ENCODE data around the gene LRRC1. TPM values are rescaled to one million over a fixed set of nuclear protein-coding genes. Genes with fewer than 3 reads are reported as not detected.

LRRC1 gene
- total and polyA plus RNA-seq, 2 donors (not counting 1 experiment from before 2014, with no cell fraction given) = 3.4 to 8.9 TPM

DNA sequence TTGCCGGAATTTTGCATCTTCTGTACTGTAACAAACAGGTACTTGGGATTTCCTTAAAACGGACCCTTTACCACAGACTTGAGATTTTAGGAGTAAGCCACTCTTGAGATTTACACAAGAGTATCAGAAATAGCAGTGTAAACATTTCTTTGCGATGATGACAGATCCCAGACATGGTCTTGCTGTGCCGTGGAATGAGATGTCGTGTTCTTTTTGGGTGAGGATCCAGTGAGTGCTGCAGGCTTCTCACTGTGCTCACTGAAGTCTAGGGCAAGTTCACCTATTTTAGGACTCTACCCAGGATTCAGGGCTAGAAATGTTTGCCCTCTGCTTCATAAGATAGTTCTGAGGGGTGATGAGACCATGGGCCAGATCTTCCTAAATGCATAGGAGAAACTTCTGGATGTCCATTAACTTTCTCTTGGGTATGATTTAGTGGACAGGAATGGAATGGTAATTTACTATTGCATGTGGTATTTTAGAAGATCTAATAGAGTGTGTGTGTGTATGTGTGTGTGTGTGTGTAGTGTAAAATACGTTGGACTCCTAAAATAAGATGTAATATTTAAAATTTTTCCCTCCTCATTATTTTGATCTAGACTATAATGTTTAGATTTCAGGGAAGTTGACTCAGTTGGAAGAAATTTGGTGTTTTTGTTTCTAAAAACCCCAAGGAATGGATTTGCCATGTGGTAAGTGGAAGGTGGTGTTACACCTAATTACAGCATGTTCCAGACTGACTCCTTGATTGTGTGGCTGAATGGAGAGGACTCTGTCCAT lies 8.5 kb downstream of the LRRC1 start:
- Histone ChIP-seq H3K4me1 (ENCODE audit: control insufficient read depth in 2 of 2, insufficient read depth in 2 of 2, low read length in 2 of 2) (peaks cover 4 to 5% of the 10 kb centered on the region in 2 donors), H3K27me3 (replicated peaks in 1 of 4; ENCODE audit: control extremely low read depth in 1 of 4, control insufficient read depth in 3 of 4, insufficient read depth in 4 of 4, low read length in 3 of 4) (no peaks in the 10 kb centered on the region), H3K79me2 (ENCODE audit: control insufficient read depth, insufficient read depth, low read length) (peaks cover 21% of the 10 kb centered on the region), H4K20me1 (ENCODE audit: control insufficient read depth, insufficient read depth, low read length, poor library complexity, severe bottlenecking) (no peaks in the 10 kb centered on the region), H3K36me3 (replicated peaks in 1 of 2; ENCODE audit: control extremely low read depth in 1 of 2, control insufficient read depth in 1 of 2, extremely low read depth in 1 of 2, insufficient read depth in 2 of 2, low read length in 1 of 2) (no peaks in the 10 kb centered on the region), H3K4me2 (replicated peaks; ENCODE audit: low read depth, low read length, poor library complexity, severe bottlenecking) (no peak overlapping the region), H2AFZ (ENCODE audit: insufficient read depth, low read depth, low read length, poor library complexity, severe bottlenecking) (no peak overlapping the region), H3K27ac (ENCODE audit: low read length in 2 of 2) (no peak overlapping the region), H3K9ac (ENCODE audit: low read length) (no peak overlapping the region), H3K4me3 (ENCODE audit: control extremely low read depth in 1 of 5, extremely low read depth in 1 of 5, insufficient read depth in 1 of 5, low read depth in 2 of 5, low read length in 4 of 5) (no peak overlapping the region), H3K9me3 (ENCODE audit: control extremely low read depth in 1 of 3, control insufficient read depth in 2 of 3, insufficient read depth in 1 of 3, low read length in 2 of 3) (no peaks in the 10 kb centered on the region)
- intact Hi-C loops (cut with micrococcal nuclease) = no loop called here
- POLR2A ChIA-PET = no interaction called here
- CTCF ChIA-PET = no interaction called here
- H3K4me3 Mint-ChIP-seq = no peak overlapping the region
- no peaks in the 10 kb centered on the region for H3K27me3 Mint-ChIP-seq
- no peak for TF ChIP-seq EZH2 (IDR thresholded peaks at IDR 0.05; ENCODE audit: borderline replicate concordance, insufficient read depth, low read depth, low read length, poor library complexity, severe bottlenecking)
- TF ChIP-seq, protein P1, sequence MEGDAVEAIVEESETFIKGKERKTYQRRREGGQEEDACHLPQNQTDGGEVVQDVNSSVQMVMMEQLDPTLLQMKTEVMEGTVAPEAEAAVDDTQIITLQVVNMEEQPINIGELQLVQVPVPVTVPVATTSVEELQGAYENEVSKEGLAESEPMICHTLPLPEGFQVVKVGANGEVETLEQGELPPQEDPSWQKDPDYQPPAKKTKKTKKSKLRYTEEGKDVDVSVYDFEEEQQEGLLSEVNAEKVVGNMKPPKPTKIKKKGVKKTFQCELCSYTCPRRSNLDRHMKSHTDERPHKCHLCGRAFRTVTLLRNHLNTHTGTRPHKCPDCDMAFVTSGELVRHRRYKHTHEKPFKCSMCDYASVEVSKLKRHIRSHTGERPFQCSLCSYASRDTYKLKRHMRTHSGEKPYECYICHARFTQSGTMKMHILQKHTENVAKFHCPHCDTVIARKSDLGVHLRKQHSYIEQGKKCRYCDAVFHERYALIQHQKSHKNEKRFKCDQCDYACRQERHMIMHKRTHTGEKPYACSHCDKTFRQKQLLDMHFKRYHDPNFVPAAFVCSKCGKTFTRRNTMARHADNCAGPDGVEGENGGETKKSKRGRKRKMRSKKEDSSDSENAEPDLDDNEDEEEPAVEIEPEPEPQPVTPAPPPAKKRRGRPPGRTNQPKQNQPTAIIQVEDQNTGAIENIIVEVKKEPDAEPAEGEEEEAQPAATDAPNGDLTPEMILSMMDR (IDR thresholded peaks at IDR 0.05) = no peak
- WGBS (ENCODE audit: insufficient coverage) = 100% methylated on average over 3 of the region's 6 CpGs
- ATAC-seq (ENCODE audit: low read depth) = no peak
- H3K9me3 Mint-ChIP-seq (ENCODE audit: insufficient read depth) = no peaks in the 10 kb centered on the region
- peaks cover 10% of the 10 kb centered on the region for H3K4me1 Mint-ChIP-seq
- no peak for DNase-seq
- H3K27ac Mint-ChIP-seq = no peak overlapping the region

DNA sequence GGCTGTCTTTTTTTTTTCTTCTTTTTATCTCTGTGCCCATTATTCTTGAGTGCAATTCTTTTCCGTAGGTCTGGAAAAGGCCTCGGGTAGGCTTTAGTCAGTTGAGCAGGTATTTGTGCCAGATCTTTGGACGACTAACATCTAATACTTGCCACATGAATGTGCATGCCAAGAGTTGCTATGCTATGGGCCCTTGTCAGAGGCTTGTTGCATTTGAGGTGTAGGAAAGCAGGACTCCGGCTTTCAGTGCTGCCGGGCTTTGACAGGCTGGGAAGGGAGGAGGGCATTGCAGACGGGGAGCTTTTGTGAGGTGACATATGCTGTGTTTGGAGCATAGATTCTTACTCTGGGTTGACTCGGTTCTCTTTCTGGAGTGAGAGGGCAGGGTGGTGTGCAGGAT lies 10.2 kb downstream of the LRRC1 start:
- no peaks in the 10 kb centered on the region for H3K36me3 ChIP-seq (replicated peaks in 1 of 2; ENCODE audit: control extremely low read depth in 1 of 2, control insufficient read depth in 1 of 2, extremely low read depth in 1 of 2, insufficient read depth in 2 of 2, low read length in 1 of 2)
- H4K20me1 ChIP-seq (ENCODE audit: control insufficient read depth, insufficient read depth, low read length, poor library complexity, severe bottlenecking) = no peaks in the 10 kb centered on the region
- peaks cover 7% of the 10 kb centered on the region for H3K4me1 Mint-ChIP-seq
- peaks cover 4 to 5% of the 10 kb centered on the region in 2 donors for H3K4me1 ChIP-seq (ENCODE audit: control insufficient read depth in 2 of 2, insufficient read depth in 2 of 2, low read length in 2 of 2)
- no peak for DNase-seq
- H3K27ac ChIP-seq (ENCODE audit: low read length in 2 of 2) = no peak overlapping the region
- no peak overlapping the region for H3K4me3 ChIP-seq (ENCODE audit: control extremely low read depth in 1 of 5, extremely low read depth in 1 of 5, insufficient read depth in 1 of 5, low read depth in 2 of 5, low read length in 4 of 5)
- peaks cover 26% of the 10 kb centered on the region for H3K79me2 ChIP-seq (ENCODE audit: control insufficient read depth, insufficient read depth, low read length)
- H3K9me3 ChIP-seq (ENCODE audit: control extremely low read depth in 1 of 3, control insufficient read depth in 2 of 3, insufficient read depth in 1 of 3, low read length in 2 of 3) = no peaks in the 10 kb centered on the region
- intact Hi-C loops (cut with micrococcal nuclease) = no loop called here
- WGBS (ENCODE audit: insufficient coverage) = over 99% methylated on average over 7 of the region's 7 CpGs
- H3K4me2 ChIP-seq (replicated peaks; ENCODE audit: low read depth, low read length, poor library complexity, severe bottlenecking) = no peak overlapping the region
- ATAC-seq (ENCODE audit: low read depth) = no peak
- TF ChIP-seq EZH2 (IDR thresholded peaks at IDR 0.05; ENCODE audit: borderline replicate concordance, insufficient read depth, low read depth, low read length, poor library complexity, severe bottlenecking) = no peak
- TF ChIP-seq, protein P1 (IDR thresholded peaks at IDR 0.05) = no peak
- CTCF ChIA-PET = no interaction called here
- H3K27me3 ChIP-seq (replicated peaks in 1 of 4; ENCODE audit: control extremely low read depth in 1 of 4, control insufficient read depth in 3 of 4, insufficient read depth in 4 of 4, low read length in 3 of 4) = no peaks in the 10 kb centered on the region
- no peak overlapping the region for H2AFZ ChIP-seq (ENCODE audit: insufficient read depth, low read depth, low read length, poor library complexity, severe bottlenecking)
- H3K27me3 Mint-ChIP-seq = no peaks in the 10 kb centered on the region
- POLR2A ChIA-PET = no interaction called here
- H3K27ac Mint-ChIP-seq = no peak overlapping the region
- no peak overlapping the region for H3K4me3 Mint-ChIP-seq
- H3K9ac ChIP-seq (ENCODE audit: low read length) = no peak overlapping the region
- no peaks in the 10 kb centered on the region for H3K9me3 Mint-ChIP-seq (ENCODE audit: insufficient read depth)
